Measurements from ENCODE around the gene PRX. TPM values are rescaled to one million over a fixed set of nuclear protein-coding genes. Genes with fewer than 3 reads are reported as not detected.
"Not testable (repeated sequence)": the region's sequence is repeated elsewhere in the genome, so short reads cannot be mapped to it uniquely, and the experiment has no call there.

PRX gene
- polyA plus RNA-seq, 4 donors: 10.3 to 16.6 (median 11.7) TPM

DNA sequence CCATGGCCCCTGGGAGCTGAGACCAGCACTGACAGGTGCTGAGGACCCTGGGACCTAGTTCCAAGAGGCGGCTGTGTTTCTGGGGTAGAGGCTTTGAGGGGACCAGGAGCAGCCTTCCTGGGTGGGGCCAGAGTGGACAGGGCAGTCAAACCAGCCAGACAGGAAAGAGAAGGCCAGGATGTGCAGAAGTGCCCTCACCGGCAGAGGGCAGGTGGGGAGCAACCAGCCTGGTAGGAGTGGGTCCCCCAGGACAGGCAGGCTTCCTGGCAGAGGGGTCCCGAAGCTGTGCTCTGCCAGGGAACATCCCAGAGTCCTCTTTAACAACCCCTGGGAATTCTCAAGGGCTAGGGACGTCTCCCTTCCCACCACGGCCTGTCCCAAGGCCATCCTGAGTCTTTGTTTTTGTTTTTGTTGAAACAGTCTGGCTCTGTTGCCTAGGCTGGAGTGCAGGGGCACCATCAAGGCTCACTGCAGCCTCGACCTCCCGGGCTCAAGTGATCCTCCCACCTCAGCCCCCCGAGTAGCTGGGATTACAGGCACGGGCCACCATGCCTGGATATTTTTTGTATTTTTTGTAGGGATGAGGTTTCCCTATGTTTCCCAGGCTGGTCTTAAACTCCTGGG, 20.2 kb downstream of the PRX start:
- DNase-seq (ENCODE audit: low read depth in 4 of 4, low spot score in 3 of 4): no peak

- no peak for DNase-seq (ENCODE audit: low read depth in 4 of 4, low spot score in 3 of 4)
Observed at GRCh38 chr19:40392123-40392522, 21.1 kb downstream of the PRX start.

DNA sequence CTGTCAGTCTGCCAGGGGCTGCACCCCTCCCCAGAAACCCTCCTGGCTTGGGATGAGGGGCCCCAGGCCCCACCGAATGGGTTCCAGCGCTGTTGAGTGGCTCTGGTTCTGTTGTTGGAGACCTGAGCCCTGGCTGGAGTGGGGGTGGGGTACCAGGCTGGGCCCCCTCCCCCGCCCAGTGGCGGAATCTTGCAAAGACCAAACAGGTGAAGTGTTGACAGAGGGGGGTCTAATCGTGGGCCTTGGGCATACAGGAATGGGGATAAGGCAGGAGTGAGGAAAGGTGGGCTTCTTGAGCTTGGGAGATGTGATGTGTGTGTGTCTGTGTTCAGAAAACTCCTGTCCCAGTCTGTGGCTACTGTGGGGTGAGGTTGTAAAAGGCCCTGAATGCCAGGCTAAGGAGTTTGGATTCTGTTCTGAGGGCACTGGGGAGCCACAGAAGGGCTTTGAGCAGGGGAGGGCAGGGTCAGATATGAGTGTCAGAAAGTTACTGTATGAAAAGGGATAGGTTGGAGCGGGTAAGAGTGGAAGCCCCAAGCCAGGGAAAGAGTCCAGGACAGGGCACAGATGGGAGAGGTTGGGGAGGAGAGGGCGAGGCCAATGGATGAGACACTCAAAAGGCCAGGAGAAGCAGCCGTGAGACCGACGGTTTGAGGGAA, 23.0 kb downstream of the PRX start, which contains the start of gene HIPK4:
HIPK4 (minus strand) TSS at position 98 of the 659 bp plus-strand sequence. CDS start 279 bp downstream, outside the sequence.
- no peak for DNase-seq (ENCODE audit: low read depth in 4 of 4, low spot score in 3 of 4)

DNA sequence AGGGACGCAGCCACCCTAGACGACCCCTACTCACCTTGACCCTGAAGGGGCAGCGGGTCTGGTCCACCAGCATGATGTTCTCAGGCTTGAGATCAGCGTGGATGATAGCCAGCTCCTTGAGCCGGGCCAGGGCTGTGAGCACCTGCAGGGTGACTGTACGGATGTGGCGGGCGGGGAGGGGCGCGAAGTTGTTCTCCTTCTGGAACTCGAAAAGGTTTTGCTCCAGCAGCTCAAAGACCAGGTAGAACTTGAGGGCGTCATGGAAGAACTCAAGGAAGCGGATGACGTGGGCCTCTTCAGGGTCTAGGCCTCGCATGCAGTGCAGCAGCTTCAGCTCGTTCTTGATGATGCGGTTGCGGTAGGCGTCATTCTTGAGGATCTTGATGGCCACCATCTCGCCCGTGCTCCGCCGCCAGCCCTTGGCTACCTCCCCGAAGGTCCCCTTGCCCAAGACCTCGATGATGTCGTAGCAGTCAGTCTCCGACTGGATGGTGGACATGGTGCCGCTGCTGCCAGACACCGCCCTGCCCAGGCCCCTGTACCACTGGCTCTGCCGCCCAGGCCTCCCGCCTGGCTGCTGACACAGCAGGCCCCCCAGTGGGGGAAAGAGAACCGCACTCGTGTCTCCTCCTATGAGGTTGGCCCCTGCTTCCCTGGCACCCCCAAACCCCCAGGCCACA, 23.6 kb downstream of the PRX start:
- DNase-seq (ENCODE audit: low read depth in 4 of 4, low spot score in 3 of 4): no peak

GRCh38 chr19:40388481-40388880, 24.7 kb downstream of the PRX start:
- DNase-seq (ENCODE audit: low read depth in 4 of 4, low spot score in 3 of 4): no peak

GRCh38 chr19:40387155-40387554, 26.0 kb downstream of the PRX start:
- no peak for DNase-seq (ENCODE audit: low read depth in 4 of 4, low spot score in 3 of 4)

- no peak for DNase-seq (ENCODE audit: low read depth in 4 of 4, low spot score in 3 of 4)
Observed at GRCh38 chr19:40383668-40384248, 29.4 kb downstream of the PRX start.

DNA sequence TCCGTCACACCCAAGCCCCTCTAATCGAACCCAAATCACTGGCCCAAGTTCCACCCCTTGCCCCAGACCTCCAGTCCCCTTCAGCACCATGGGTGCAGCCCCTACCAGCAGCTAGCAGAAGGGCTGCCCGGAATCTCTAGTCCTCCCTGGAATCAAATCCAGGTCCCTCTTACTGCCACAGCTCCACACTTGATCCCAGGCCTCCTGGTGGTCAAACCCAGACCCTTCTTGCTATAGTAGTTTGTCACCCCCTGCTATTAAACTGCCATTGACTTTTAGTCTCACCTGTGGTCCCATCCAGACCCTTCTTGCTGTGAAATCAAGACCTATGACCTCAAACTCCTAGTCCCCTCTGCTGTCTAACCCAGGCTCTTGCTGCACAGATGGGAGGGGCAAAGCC, 31.9 kb downstream of the PRX start:
- no peak for DNase-seq (ENCODE audit: low read depth in 4 of 4, low spot score in 3 of 4)

DNA sequence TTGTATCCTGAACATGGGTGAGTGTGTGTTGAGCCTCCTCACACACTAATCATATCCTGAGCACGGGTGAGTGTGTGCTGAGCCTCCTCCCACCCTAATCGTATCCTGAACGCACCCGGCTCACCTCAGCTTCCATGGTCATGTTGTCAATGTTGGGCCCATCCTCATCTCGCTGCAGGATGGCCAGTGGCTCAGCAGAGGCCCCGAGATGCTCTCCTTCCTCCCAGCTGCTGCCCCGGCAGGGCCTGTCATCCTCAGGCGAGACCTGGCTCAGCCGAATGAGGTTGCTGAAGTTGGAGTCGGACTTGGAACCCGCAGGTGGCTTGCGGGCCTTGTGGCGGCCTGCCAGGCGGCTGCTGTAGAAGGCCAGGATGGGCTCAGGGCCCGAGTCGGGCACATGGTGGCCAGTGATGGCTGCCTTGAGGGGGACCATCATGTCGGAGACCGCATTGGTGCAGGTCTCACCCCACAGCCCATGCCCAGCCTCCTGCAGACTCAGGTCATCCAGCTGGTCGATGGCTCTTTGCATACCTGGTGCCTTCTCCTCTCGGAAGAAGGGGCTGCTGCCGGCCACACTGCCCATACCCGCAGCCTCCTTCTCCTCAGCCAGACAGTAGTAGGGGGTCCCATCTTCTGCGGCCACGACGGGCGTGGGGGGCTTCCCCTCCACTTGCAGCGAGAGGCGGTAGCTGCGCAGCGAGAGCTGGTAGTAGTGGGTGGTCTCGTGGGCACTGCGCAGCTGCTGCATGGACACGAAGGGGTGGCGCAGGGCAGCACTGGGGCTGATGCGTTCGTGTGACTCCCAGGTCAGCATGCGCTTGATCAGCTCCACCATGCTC, 32.8 kb downstream of the PRX start:
- DNase-seq (ENCODE audit: low read depth in 4 of 4, low spot score in 3 of 4): no peak

DNA sequence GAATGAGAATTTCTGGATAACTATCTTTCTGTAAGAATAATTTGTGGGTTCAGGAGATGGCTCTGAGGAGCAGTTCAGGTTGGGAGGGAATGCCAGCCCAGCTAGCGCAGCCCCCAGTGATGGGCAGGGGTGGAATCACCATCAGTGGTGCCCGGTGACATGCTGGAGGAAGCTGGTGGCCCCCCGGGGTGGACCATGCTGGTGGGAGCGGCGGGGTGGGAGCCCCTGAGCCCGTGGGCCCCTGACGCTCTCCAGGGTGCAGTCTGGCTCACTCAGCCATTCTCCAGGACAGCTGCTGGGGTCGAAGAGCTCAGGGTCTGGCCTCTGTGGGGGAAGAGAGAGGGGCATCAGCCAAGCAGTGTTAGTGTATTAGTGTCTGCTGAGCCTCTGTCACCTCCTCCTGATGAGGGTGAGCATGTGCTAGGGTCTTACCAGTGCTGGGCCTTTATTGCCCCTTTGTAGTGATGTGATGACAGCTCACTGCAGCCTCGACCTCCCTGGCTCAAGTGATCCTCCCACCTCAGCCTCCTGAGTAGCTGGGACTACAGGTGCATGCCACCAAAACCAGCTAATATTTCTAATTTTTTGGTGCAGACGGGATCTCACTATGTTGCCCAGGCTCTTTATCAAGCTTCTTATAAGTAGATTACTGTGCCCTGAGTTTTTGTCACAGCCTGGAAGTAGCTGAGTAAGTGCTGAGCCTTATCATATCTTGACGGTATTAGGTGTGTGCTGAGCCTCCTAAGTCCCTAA, 33.6 kb downstream of the PRX start:
- DNase-seq (ENCODE audit: low read depth in 4 of 4, low spot score in 3 of 4): no peak

GRCh38 chr19:40378509-40378908, 34.7 kb downstream of the PRX start:
- no peak for DNase-seq (ENCODE audit: low read depth in 4 of 4, low spot score in 3 of 4)

DNA sequence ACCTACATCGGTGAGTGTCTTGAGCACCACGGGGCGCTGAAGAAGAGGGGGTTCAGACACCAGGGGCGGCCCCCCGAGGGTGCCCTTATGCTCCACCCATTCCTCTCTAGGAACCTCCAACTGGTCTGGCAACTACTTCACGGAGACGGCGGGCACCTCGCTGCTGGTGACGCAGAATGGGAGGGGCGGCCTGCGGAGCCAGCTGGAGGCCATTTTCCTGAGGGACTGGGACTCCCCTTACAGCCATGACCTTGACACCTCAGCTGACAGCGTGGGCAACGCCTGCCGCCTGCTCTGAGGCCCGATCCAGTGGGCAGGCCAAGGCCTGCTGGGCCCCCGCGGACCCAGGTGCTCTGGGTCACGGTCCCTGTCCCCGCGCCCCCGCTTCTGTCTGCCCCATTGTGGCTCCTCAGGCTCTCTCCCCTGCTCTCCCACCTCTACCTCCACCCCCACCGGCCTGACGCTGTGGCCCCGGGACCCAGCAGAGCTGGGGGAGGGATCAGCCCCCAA, 35.2 kb downstream of the PRX start:
- no peak for DNase-seq (ENCODE audit: low read depth in 4 of 4, low spot score in 3 of 4)

GRCh38 chr19:40376286-40376862, 36.8 kb downstream of the PRX start:
- DNase-seq (ENCODE audit: low read depth in 4 of 4, low spot score in 3 of 4): no peak

DNA sequence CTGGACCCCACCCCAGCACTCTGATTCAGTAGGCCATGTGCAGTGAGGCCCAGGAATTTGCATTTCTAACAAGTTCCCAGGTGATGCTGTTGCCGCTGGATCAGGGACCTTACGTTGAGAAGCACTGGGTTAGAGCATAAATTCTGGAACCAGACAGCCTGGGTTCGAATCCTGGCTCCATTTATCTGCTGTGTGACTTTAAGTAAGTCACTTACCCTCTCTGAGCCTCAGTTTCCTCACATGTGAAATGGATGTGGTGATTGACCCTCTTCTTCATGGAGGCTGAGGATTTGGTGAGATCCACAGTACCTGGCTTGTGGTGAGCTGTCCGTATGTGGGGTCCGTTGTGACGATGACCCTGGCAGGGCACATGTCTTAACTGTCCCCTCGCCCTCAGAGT, 39.1 kb downstream of the PRX start:
- no peak for DNase-seq (ENCODE audit: low read depth in 4 of 4, low spot score in 3 of 4)

GRCh38 chr19:40371802-40372122, 41.4 kb downstream of the PRX start:
- no peak for DNase-seq (ENCODE audit: low read depth in 4 of 4, low spot score in 3 of 4)

DNA sequence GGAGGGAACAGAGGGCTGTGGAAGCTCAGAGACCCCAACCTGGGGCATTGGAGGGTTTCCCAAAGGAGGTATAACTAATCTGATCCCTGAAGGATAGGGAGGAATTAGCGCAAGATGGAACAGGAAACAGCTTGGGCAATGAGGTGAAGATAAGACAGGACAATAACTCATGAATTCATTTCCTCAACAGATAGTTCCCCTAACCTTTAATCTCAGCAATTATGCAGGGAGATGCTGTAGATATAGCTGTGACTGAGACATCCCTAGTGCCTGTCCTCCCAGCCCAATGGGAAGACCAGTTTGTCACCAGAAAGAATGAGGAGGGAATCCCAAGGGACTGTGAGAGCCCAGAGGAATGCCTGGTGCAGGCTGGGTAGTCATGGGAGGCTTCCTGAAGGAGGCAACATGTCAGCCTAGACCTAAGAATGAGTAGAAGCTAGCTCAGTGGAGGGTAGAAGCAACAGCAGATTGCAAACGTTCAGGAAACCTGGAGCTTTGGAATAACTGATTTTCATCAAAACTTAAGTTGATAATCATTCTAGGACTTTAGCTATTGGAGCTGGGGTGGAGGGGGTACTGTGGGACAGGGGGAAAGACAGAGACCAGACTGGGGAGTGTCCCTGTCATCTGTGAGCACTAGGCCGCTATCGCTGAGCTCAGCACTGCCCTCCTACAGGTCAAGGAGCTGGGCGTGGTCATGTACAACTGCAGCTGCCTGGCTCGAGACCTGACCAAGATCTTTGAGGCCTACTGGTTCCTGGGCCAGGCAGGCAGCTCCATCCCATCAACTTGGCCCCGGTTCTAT, 42.0 kb downstream of the PRX start:
- DNase-seq (ENCODE audit: low read depth in 4 of 4, low spot score in 3 of 4): no peak

GRCh38 chr19:40370253-40370652, 42.9 kb downstream of the PRX start:
- not testable (repeated sequence) for DNase-seq (ENCODE audit: low read depth in 4 of 4, low spot score in 3 of 4)

DNA sequence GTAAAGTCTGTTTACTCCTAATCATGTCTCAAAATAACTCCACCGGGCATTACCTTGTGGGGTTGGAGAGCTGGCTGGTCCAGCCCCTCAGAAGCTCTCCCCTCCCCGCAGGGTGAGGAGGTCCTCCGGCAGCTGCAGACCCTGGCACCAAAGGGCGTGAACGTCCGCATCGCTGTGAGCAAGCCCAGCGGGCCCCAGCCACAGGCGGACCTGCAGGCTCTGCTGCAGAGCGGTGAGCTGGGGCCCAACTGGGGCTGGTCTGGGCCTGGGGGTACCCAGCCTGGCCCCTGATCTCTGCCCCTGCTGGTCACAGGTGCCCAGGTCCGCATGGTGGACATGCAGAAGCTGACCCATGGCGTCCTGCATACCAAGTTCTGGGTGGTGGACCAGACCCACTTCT, 43.4 kb downstream of the PRX start:
- no peak for DNase-seq (ENCODE audit: low read depth in 4 of 4, low spot score in 3 of 4)

Data from right renal pelvis (tissue), 4 donors.